Skin epidermis (tissue), 12 donors: ENCODE results near the gene TSPEAR.
"Not testable (repeated sequence)": the region's sequence is repeated elsewhere in the genome, so short reads cannot be mapped to it uniquely, and the experiment has no call there.

Experiments
- H3K27ac ChIP-seq, 21 experiments: fragments of 200-600 bp; sonication (generic) in 11 of 21; one replicate each; pipeline ENCODE4 v1.5.0; 2020; ENCODE audit warnings: mild to moderate bottlenecking in 3 of 21, inconsistent platforms in 2 of 21, moderate library complexity in 2 of 21
- H3K4me3 ChIP-seq, 7 experiments: fragments of 200-600 bp; sonication (generic) in 2 of 7; one replicate each; pipeline ENCODE4 v1.5.0; 2020; ENCODE audit warnings: inconsistent platforms in 2 of 7, mild to moderate bottlenecking in 2 of 7, moderate library complexity in 1 of 7

The TSPEAR gene

DNA sequence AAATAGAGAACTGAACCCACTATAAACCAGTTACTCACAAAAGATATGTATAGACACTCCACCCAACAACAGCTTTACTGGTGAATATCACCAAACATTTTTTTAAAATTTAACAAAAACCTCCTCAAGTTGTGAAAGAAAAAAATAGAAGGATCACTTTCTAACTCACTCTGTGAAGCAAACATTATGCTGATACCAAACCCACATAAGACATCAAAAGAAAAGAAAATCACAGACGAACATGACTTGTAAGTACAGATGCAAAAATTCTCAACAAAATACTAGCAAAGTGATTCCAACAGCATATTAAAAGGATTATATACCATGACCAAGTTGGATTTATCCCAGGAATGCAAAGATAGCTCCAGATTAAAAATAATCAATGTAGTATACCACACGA is 19.7 kb downstream of the TSPEAR start:
- Histone ChIP-seq H3K4me3 (no peak overlapping the region), H3K27ac (no peak overlapping the region)

- H3K27ac ChIP-seq, H3K4me3 ChIP-seq: not testable (repeated sequence)
Measured at GRCh38 chr21:44689740-44690139, 21.6 kb downstream of the TSPEAR start.

GRCh38 chr21:44687671-44688070 is 23.7 kb downstream of the TSPEAR start:
- H3K4me3 ChIP-seq, result no peak overlapping the region
- no peak overlapping the region for H3K27ac ChIP-seq

- no peak overlapping the region for H3K27ac ChIP-seq
Measured at GRCh38 chr21:44686843-44687561, 24.4 kb downstream of the TSPEAR start.

GRCh38 chr21:44686000-44686781 is 25.2 kb downstream of the TSPEAR start:
- H3K4me3 ChIP-seq, result no peak overlapping the region
- no peak overlapping the region for H3K27ac ChIP-seq

More at GRCh38 chr21:44686843-44687561, 24.4 kb downstream of the TSPEAR start:
- H3K4me3 ChIP-seq, result no peak overlapping the region

- not testable (repeated sequence) for H3K27ac ChIP-seq, H3K4me3 ChIP-seq
Measured at GRCh38 chr21:44685050-44685449, 26.3 kb downstream of the TSPEAR start.

DNA sequence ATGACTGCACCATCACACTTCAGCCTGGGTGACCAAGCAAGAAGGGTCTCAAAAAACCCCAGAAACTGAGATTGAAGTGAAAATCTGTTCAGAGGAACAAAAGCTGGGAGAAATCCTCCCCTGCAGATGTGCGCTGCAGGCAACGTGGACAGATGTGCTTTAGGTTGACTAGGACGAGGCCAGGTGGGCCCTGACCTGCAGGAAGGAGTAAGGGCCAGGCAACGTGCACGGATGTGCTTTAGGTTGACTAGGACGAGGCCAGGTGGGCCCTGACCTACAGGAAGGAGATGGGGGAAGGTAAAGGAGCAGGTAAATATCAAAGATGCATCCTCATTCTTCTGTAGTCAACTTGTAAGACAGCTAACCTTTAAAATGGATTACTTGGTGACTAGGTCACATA is 26.9 kb downstream of the TSPEAR start:
- Histone ChIP-seq H3K4me3 (no peak overlapping the region), H3K27ac (no peak overlapping the region)

DNA sequence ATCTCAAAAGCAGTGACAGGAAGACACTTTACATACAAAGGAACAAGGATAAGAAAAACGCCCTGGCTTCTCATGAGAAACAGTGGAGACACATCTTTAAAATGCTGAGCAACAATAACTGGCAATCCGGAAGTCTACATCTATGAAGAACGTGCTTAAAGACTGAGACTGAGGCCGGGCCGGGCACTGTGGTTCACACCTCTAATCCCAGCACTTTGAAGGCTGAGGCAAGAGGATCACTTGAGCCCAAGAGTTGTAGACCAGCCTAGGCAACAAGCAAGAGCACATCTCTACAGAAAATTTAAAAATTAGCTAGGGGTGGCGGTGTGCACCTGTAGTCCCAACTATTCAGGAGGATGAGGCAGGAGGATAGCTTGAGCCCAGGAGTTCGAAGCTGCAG is 27.3 kb downstream of the TSPEAR start:
- no peak overlapping the region for H3K4me3 ChIP-seq
- no peak overlapping the region for H3K27ac ChIP-seq

- Histone ChIP-seq H3K27ac (no peak overlapping the region), H3K4me3 (no peak overlapping the region)
Measured at GRCh38 chr21:44682580-44683151, 28.7 kb downstream of the TSPEAR start.

- no peak within 1 kb of the TSS for H3K27ac ChIP-seq
- H3K4me3 ChIP-seq, result no peak within 1 kb of the TSS
Measured at GRCh38 chr21:44681861-44682579, 29.4 kb downstream of the TSPEAR start, which contains the start of gene KRTAP12-1. TSS of gene KRTAP12-1 (minus strand) at chr21:44682163. CDS start at chr21:44682123, 40 bp downstream.

GRCh38 chr21:44681152-44681551 is 30.2 kb downstream of the TSPEAR start:
- Histone ChIP-seq H3K4me3 (no peak overlapping the region), H3K27ac (no peak overlapping the region)

- H3K27ac ChIP-seq, result no peak overlapping the region
- no peak overlapping the region for H3K4me3 ChIP-seq
Measured at GRCh38 chr21:44677881-44678280, 33.5 kb downstream of the TSPEAR start.

- no peak overlapping the region for H3K4me3 ChIP-seq
- H3K27ac ChIP-seq, result no peak overlapping the region
Measured at GRCh38 chr21:44671911-44672310, 39.5 kb downstream of the TSPEAR start.

DNA sequence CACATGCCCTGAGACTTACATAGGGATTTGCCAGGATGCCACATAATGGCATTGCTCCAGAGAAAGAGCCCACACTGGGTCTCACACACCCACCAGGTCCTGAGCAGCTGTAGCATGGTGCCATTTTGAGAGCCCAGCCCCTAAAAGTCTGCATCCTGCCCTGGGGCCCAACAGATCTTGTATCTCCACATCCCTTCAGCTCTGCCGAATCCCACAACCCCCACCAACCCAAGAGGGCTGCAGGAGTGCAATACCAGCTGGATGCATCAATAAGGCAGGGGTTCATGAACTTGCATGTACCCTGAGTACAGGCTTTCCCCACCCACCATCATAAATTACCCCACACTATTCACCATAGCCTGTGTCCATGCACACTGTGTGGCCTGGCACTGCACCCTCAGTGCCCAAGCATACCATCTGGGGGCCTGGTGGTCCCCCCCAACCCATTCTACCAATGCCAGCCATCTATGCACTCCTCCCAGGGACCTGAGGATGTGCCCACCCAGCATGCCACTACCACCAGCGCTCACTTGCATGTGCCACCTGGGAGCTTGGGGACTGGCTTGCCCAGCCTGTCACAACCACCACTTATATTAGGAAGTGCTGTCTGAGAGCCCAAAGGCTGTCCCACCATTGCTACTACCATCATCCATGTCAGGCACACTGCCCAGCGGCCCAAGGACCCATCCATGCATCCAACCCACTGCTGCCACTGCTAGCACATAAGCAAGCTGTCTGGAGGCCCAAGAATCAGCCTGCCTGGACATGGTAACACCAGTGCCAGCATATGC is 40.5 kb downstream of the TSPEAR start:
- Histone ChIP-seq H3K4me3 (no peak overlapping the region), H3K27ac (no peak overlapping the region)

DNA sequence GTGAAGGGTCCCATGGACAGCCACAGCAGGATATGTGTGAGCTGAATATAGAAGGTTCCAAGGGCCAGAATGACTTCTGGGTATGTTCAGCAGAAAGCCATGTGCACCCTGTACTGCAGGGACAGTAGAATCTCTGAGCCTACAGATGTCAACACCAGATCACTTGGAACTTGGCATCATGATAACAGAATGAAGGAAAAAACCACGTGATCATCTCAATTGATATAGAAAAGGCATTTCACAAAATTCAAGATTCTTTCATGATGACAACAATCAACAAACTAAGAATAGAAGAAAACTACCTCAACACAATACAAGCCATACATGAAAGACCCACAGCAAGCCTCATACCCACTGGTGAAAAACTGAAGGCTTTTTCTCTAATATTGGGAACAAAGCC is 43.8 kb downstream of the TSPEAR start:
- no peak overlapping the region for H3K27ac ChIP-seq
- H3K4me3 ChIP-seq, result no peak overlapping the region

- no peak within 1 kb of the TSS for H3K27ac ChIP-seq
- H3K4me3 ChIP-seq, result no peak within 1 kb of the TSS
Measured at GRCh38 chr21:44666401-44667320, 44.7 kb downstream of the TSPEAR start, which contains the start of gene KRTAP12-2. TSS of gene KRTAP12-2 (minus strand) at chr21:44666927. CDS start at chr21:44666886, 41 bp downstream.

GRCh38 chr21:44664691-44665090 is 46.7 kb downstream of the TSPEAR start:
- H3K4me3 ChIP-seq, result no peak overlapping the region
- H3K27ac ChIP-seq, result no peak overlapping the region

GRCh38 chr21:44661567-44661966 is 49.8 kb downstream of the TSPEAR start:
- not testable (repeated sequence) for H3K4me3 ChIP-seq, H3K27ac ChIP-seq
